Right atrium auricular region (tissue), 2 donors: ENCODE measurements around the gene FXYD3. TPM values are rescaled to one million over a fixed set of nuclear protein-coding genes. Genes with fewer than 3 reads are reported as not detected.

ENCODE experiments used
- DNase-seq: peaks from one replicate; pipeline ENCODE4 v3.0.0-alpha.2; 2019; ENCODE audit warnings: low spot score
- H3K27ac ChIP-seq, 2 donors: fragments of 200-600 bp; sonication (generic); 1 replicate in 1 of 2; 2 replicates in 1 of 2; pipeline ENCODE4 v1.5.1; 2016 to 2019
- H3K27me3 ChIP-seq, 2 donors: fragments of 200-600 bp; sonication (generic); one replicate each; pipeline versions ENCODE4 v1.5.1 to v1.6.0; 2017 to 2019
- H3K36me3 ChIP-seq: fragments of 200-600 bp; sonication (generic); one replicate; pipeline ENCODE4 v1.5.1; 2016
- H3K4me1 ChIP-seq, 2 donors: fragments of 200-600 bp; sonication (generic); one replicate each; pipeline versions ENCODE4 v1.5.1 to v1.6.0; 2017 to 2019
- H3K4me3 ChIP-seq, 2 donors: fragments of 200-600 bp; sonication (generic); 1 replicate in 1 of 2; 2 replicates in 1 of 2; pipeline ENCODE4 v1.5.1; 2017 to 2019; ENCODE audit warnings: mild to moderate bottlenecking in 1 of 2, moderate library complexity in 1 of 2
- H3K9me3 ChIP-seq, 2 donors: fragments of 200-600 bp; sonication (generic); one replicate each; pipeline ENCODE4 v1.5.1; 2019
- total RNA-seq, 2 donors: library from RNA; depleted of rRNA; stranded (reverse); fragments of >200 nt; gene quantifications; one replicate each; pipeline ENCODE4 v1.1.0, GENCODE V29; 2016
- TF ChIP-seq, protein P1 (sequence below), 2 donors: fragments of 200-600 bp; sonication (generic); IDR thresholded peaks; one replicate each; pipeline ENCODE4 v1.5.1; 2019; ENCODE audit warnings: antibody characterized with exemption in 2 of 2

The FXYD3 gene
- total RNA-seq, 2 donors from 2014 or later: 0.98 to 1.6 TPM

GRCh38 chr19:35093941-35094647 is 21.5 kb upstream of the FXYD3 start:
- Histone ChIP-seq H3K36me3 (no peaks in the 10 kb centered on the region), H3K4me1 (peaks cover 0 to 15% of the 10 kb centered on the region in 2 donors), H3K4me3 (no peak overlapping the region), H3K27ac (no peak overlapping the region), H3K9me3 (no peaks in the 10 kb centered on the region), H3K27me3 (no peaks in the 10 kb centered on the region)
- TF ChIP-seq, protein P1, sequence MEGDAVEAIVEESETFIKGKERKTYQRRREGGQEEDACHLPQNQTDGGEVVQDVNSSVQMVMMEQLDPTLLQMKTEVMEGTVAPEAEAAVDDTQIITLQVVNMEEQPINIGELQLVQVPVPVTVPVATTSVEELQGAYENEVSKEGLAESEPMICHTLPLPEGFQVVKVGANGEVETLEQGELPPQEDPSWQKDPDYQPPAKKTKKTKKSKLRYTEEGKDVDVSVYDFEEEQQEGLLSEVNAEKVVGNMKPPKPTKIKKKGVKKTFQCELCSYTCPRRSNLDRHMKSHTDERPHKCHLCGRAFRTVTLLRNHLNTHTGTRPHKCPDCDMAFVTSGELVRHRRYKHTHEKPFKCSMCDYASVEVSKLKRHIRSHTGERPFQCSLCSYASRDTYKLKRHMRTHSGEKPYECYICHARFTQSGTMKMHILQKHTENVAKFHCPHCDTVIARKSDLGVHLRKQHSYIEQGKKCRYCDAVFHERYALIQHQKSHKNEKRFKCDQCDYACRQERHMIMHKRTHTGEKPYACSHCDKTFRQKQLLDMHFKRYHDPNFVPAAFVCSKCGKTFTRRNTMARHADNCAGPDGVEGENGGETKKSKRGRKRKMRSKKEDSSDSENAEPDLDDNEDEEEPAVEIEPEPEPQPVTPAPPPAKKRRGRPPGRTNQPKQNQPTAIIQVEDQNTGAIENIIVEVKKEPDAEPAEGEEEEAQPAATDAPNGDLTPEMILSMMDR (IDR thresholded peaks at IDR 0.05): no peak
- DNase-seq: no peak

DNA sequence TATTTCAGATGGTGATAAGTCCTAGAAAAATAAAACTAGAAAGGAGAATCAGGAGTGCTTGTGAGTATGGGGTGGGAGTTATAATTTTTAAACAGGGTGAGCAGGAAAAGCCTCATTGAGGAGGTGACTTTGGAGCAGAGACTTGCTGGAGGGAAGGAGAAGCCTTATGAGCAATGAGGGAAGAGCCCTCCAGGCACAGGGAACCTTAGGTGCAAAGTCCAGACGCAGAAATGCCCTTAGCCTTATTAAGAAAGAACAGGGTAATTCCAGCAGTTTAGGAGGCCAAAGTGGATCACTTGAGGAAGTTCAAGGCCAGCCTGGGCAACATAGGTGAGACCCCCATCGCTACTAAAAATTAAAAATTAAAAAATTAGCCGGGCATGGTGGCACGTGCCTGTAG is 21.0 kb upstream of the FXYD3 start:
- DNase-seq: no peak
- H3K36me3 ChIP-seq: no peaks in the 10 kb centered on the region
- peaks cover 0 to 15% of the 10 kb centered on the region in 2 donors for H3K4me1 ChIP-seq
- H3K9me3 ChIP-seq: no peaks in the 10 kb centered on the region
- H3K27me3 ChIP-seq: no peaks in the 10 kb centered on the region
- H3K4me3 ChIP-seq: no peak overlapping the region
- H3K27ac ChIP-seq: no peak overlapping the region
- TF ChIP-seq, protein P1 (IDR thresholded peaks at IDR 0.05): no peak

- H3K36me3 ChIP-seq: no peaks in the 10 kb centered on the region
- H3K27ac ChIP-seq: no peak overlapping the region
- H3K4me3 ChIP-seq: no peak overlapping the region
- TF ChIP-seq, protein P1 (IDR thresholded peaks at IDR 0.05): no peak
- H3K27me3 ChIP-seq: no peaks in the 10 kb centered on the region
- peaks cover 0 to 8% of the 10 kb centered on the region in 2 donors for H3K4me1 ChIP-seq
- H3K9me3 ChIP-seq: no peaks in the 10 kb centered on the region
- DNase-seq: no peak
Measured at GRCh38 chr19:35095667-35096368, 19.8 kb upstream of the FXYD3 start.

- no peaks in the 10 kb centered on the region for H3K9me3 ChIP-seq
Measured at GRCh38 chr19:35098413-35099049, 17.1 kb upstream of the FXYD3 start.

DNA sequence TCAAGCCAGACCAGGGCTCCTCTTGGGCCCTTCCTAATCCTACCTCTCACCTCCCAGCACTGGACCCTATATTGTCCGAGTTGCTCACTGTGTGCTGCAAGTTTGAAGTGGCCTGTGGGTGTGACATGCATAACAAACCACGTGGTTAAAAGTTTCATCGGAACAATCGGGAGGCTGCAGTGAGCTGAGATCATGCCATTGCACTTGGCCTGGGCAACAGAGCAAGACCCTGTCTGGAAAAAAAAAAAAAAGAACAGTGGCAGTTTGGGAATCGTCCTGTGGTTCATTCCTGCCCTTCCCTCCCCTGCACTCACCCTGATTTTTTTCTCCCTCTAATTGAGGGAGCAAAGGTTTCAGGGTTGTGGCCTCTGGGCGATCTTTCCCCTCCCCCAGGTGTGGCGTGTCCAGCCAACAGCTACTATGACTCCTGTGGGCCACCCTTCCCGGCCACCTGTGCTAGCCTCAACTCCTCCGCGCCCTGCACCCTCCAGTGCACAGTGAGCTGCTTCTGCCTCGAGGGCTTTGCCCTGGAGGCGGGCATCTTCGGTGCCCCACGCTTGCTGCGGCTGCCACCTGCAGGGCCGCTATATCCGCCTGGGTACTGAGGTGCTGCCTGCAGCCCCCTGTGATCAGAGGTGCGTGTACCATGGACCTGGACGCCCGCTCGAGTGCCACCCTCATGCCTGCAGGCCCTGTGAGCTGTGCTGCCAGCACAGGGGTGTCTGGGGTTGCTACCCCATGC is 16.3 kb upstream of the FXYD3 start:
- Histone ChIP-seq H3K36me3 (no peaks in the 10 kb centered on the region), H3K4me1 (peaks cover 0 to 6% of the 10 kb centered on the region in 2 donors), H3K27ac (no peak overlapping the region), H3K27me3 (no peaks in the 10 kb centered on the region), H3K4me3 (no peak overlapping the region), H3K9me3 (no peaks in the 10 kb centered on the region)
- DNase-seq: no peak
- TF ChIP-seq, protein P1 (IDR thresholded peaks at IDR 0.05): no peak

More at GRCh38 chr19:35098413-35099049, 17.1 kb upstream of the FXYD3 start:
- no peaks in the 10 kb centered on the region for H3K27me3 ChIP-seq
- H3K4me3 ChIP-seq: no peak overlapping the region
- TF ChIP-seq, protein P1 (IDR thresholded peaks at IDR 0.05): no peak
- H3K4me1 ChIP-seq: peaks cover 0 to 6% of the 10 kb centered on the region in 2 donors
- H3K27ac ChIP-seq: no peak overlapping the region
- H3K36me3 ChIP-seq: no peaks in the 10 kb centered on the region
- no peak for DNase-seq
